Measurements from ENCODE around the gene EID2B.

Gene EID2B

GRCh38 chr19:39497996-39498797 lies 34.5 kb downstream of the EID2B start:
- DNase-seq: peak; percentile 100

GRCh38 chr19:39497701-39497995 lies 35.0 kb downstream of the EID2B start:
- no peak for DNase-seq

- no peak for DNase-seq
These were observed 36.6 kb downstream of the EID2B start for GRCh38 chr19:39496063-39496462.

GRCh38 chr19:39494661-39495060 lies 38.0 kb downstream of the EID2B start:
- DNase-seq: no peak

GRCh38 chr19:39492788-39493187 lies 39.9 kb downstream of the EID2B start:
- DNase-seq: no peak

GRCh38 chr19:39492225-39492624 lies 40.4 kb downstream of the EID2B start:
- no peak for DNase-seq

- DNase-seq: no peak
These were observed 42.9 kb downstream of the EID2B start for GRCh38 chr19:39489756-39490155.

- no peak for DNase-seq
These were observed 49.5 kb downstream of the EID2B start for GRCh38 chr19:39483141-39483540.

GRCh38 chr19:39481676-39482075 lies 51.0 kb downstream of the EID2B start:
- no peak for DNase-seq

- DNase-seq: peak; percentile 82
These were observed 51.5 kb downstream of the EID2B start for GRCh38 chr19:39481229-39481545.

All from NCI-H2227 treated with DMSO at 0.1 percent for 48 hours (cell line).